DOHH2 (cell line): ENCODE measurements around the gene SLC5A12.

Experiments used
- H3F3A ChIP-seq: fragments of 200-600 bp; sonication (generic), shearing (Covaris generic); 2 replicates; pipeline ENCODE4 v1.6.0; 2016; ENCODE audit warnings: antibody characterized with exemption, mild to moderate bottlenecking; ENCODE audit not compliant: control insufficient read depth, insufficient read depth
- H3K27ac ChIP-seq: fragments of 200-600 bp; sonication (generic); 2 replicates; pipeline ENCODE4 v1.5.1; 2014; ENCODE audit warnings: low read depth, mild to moderate bottlenecking, low read length, moderate library complexity
- H3K27me3 ChIP-seq: fragments of 200-600 bp; sonication (generic); 2 replicates; pipeline ENCODE4 v1.6.1; 2014; ENCODE audit warnings: mild to moderate bottlenecking, low read length, mixed read lengths; ENCODE audit not compliant: control insufficient read depth
- H3K36me3 ChIP-seq: fragments of 200-600 bp; sonication (generic); 2 replicates; pipeline ENCODE4 v1.6.1; 2014; ENCODE audit warnings: mild to moderate bottlenecking, low read length, moderate library complexity, mixed read lengths; ENCODE audit not compliant: control insufficient read depth
- H3K4me1 ChIP-seq: fragments of 200-600 bp; sonication (generic); 2 replicates; pipeline ENCODE4 v1.6.1; 2014; ENCODE audit warnings: mild to moderate bottlenecking, low read length, mixed read lengths; ENCODE audit not compliant: control insufficient read depth
- H3K4me2 ChIP-seq: fragments of 200-600 bp; sonication (generic); 2 replicates; pipeline ENCODE4 v1.6.0; 2014; ENCODE audit warnings: mild to moderate bottlenecking, low read length, moderate library complexity
- H3K4me3 ChIP-seq: fragments of 200-600 bp; sonication (generic); 2 replicates; pipeline ENCODE4 v1.5.1; 2014; ENCODE audit warnings: mild to moderate bottlenecking, low read length, mixed read lengths
- H3K79me2 ChIP-seq: fragments of 200-600 bp; sonication (generic); 2 replicates; pipeline ENCODE4 v1.6.1; 2014; ENCODE audit warnings: mild to moderate bottlenecking, low read length, mixed read lengths; ENCODE audit not compliant: control insufficient read depth
- H3K9me2 ChIP-seq: fragments of 200-600 bp; sonication (generic); replicated peaks from 2 replicates; pipeline ENCODE4 v1.6.1; 2014; ENCODE audit warnings: mild to moderate bottlenecking, low read length, mixed read lengths; ENCODE audit not compliant: control insufficient read depth
- H3K9me3 ChIP-seq: fragments of 200-600 bp; sonication (generic); 2 replicates; pipeline ENCODE4 v1.6.1; 2014; ENCODE audit warnings: antibody characterized with exemption, low read length, mixed read lengths; ENCODE audit not compliant: control insufficient read depth, insufficient read depth
- H4K20me1 ChIP-seq: fragments of 200-600 bp; sonication (generic); 2 replicates; pipeline ENCODE4 v1.6.0; 2014; ENCODE audit warnings: low read depth, mild to moderate bottlenecking, antibody characterized with exemption, low read length, moderate library complexity; ENCODE audit not compliant: control insufficient read depth, insufficient read depth
- EZH2phosphoT487 ChIP-seq: fragments of 200-600 bp; sonication (generic); IDR thresholded peaks from 2 replicates; pipeline ENCODE4 v1.6.1; 2017; ENCODE audit warnings: borderline replicate concordance, mild to moderate bottlenecking, antibody characterized with exemption, low read length, moderate library complexity, mixed read lengths
- TF ChIP-seq, protein P1 (sequence below): fragments of 200-600 bp; sonication (generic); IDR thresholded peaks from one replicate; pipeline ENCODE4 v1.5.1; 2014; ENCODE audit warnings: antibody characterized with exemption, mild to moderate bottlenecking, low read depth, low read length; ENCODE audit not compliant: poor library complexity, severe bottlenecking

Gene SLC5A12

DNA sequence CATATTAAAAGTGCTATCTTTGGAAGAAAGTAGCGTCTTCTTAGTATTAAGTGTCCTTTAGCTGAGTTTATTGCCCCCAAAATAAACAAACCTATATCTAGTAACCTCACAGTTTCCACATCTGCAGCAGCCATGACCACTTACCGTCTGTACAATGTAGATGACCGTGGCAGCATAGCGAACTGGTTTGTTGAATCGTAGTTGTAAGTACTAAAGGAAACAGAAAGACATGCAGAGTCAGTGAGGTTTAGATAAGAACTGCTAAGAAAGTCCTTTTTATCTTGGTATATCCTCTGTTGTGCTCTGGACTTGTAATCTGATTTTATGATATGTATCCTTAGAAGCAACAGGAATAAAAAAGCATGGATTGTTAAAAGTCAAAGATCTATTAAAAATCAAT lies 9.4 kb downstream of the SLC5A12 start:
- H3K4me2 ChIP-seq: no peak overlapping the region

DNA sequence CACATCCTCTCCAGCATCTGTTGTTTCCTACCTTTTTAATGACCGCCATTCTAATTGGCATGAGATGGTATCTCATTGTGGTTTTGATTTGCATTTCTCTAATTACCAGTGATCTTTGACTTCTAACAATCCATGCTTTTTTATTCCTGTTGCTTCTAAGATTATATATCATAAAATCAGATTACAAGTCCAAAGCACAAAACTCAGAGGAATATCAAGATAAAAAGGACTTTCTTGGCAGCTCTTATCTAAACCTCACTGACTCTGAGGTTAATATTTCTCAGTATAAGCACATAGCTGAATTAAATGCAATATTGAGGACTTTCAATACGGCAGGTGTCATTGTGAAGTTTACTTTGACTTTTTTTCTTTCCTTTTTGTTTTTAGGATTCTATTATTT lies 11.4 kb downstream of the SLC5A12 start:
- no peak overlapping the region for H3K4me2 ChIP-seq

More for the DNA sequence above, 9.4 kb downstream of the SLC5A12 start:
- H3K9me2 ChIP-seq: no peaks in the 10 kb centered on the region
- no peak overlapping the region for H3K27ac ChIP-seq
- no peaks in the 10 kb centered on the region for H3K9me3 ChIP-seq
- no peaks in the 10 kb centered on the region; the same call in 1 of the 2 replicates for H3K27me3 ChIP-seq
- TF ChIP-seq, protein P1, sequence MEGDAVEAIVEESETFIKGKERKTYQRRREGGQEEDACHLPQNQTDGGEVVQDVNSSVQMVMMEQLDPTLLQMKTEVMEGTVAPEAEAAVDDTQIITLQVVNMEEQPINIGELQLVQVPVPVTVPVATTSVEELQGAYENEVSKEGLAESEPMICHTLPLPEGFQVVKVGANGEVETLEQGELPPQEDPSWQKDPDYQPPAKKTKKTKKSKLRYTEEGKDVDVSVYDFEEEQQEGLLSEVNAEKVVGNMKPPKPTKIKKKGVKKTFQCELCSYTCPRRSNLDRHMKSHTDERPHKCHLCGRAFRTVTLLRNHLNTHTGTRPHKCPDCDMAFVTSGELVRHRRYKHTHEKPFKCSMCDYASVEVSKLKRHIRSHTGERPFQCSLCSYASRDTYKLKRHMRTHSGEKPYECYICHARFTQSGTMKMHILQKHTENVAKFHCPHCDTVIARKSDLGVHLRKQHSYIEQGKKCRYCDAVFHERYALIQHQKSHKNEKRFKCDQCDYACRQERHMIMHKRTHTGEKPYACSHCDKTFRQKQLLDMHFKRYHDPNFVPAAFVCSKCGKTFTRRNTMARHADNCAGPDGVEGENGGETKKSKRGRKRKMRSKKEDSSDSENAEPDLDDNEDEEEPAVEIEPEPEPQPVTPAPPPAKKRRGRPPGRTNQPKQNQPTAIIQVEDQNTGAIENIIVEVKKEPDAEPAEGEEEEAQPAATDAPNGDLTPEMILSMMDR: no peak
- no peak for TF ChIP-seq EZH2phosphoT487
- H3K79me2 ChIP-seq: no peaks in the 10 kb centered on the region
- H3F3A ChIP-seq: no peaks in the 10 kb centered on the region
- no peaks in the 10 kb centered on the region for H3K36me3 ChIP-seq
- no peaks in the 10 kb centered on the region for H4K20me1 ChIP-seq
- H3K4me1 ChIP-seq: no peaks in the 10 kb centered on the region
- H3K4me3 ChIP-seq: no peak overlapping the region

DNA sequence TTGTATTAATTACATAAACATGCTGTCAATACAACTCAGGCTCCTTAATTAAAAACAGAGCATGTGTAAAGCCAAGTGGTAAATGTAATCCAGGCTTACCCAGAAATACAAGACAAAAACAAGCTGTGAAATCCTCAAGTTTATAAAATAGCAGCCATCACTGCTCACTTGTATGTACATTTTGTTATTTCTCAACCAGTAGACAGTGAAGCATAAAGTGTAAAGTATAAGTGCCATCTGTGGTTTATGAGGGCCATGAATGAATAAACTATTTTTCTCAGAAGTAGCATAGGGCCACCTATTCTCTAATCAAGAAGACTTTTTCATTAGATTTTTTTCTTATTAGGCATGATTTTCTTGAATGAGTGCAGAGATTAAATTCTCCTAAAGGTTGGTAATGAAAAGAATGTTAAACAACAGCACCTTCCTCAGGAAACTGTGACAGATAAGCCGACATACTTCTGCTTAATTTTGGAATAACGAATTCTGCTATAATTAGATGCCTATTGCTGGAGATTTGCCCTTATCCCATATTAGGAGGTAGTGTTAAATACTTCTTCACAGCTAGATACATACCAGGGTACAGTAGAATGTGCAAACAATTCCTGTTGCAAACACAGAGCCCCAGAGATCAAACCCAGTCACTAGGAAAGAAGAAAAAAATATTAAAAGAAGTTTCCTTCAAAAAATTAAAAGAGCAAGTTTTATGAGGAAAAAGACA lies 13.0 kb downstream of the SLC5A12 start:
- Histone ChIP-seq H3K36me3 (no peaks in the 10 kb centered on the region), H4K20me1 (no peaks in the 10 kb centered on the region), H3K27ac (no peak overlapping the region), H3K9me3 (no peaks in the 10 kb centered on the region), H3K4me3 (no peak overlapping the region), H3K4me1 (no peaks in the 10 kb centered on the region), H3K4me2 (no peak overlapping the region), H3F3A (no peaks in the 10 kb centered on the region), H3K79me2 (no peaks in the 10 kb centered on the region), H3K9me2 (no peaks in the 10 kb centered on the region), H3K27me3 (no peaks in the 10 kb centered on the region; the same call in 1 of the 2 replicates)
- TF ChIP-seq, protein P1: no peak
- no peak for TF ChIP-seq EZH2phosphoT487

More for the DNA sequence above, 11.4 kb downstream of the SLC5A12 start:
- H3F3A ChIP-seq: no peaks in the 10 kb centered on the region
- no peaks in the 10 kb centered on the region for H3K79me2 ChIP-seq
- no peaks in the 10 kb centered on the region for H3K9me3 ChIP-seq
- H3K36me3 ChIP-seq: no peaks in the 10 kb centered on the region
- H3K27ac ChIP-seq: no peak overlapping the region
- no peaks in the 10 kb centered on the region; the same call in 1 of the 2 replicates for H3K27me3 ChIP-seq
- TF ChIP-seq, protein P1: no peak
- no peak for TF ChIP-seq EZH2phosphoT487
- H3K4me3 ChIP-seq: no peak overlapping the region
- H4K20me1 ChIP-seq: no peaks in the 10 kb centered on the region
- no peaks in the 10 kb centered on the region for H3K4me1 ChIP-seq
- no peaks in the 10 kb centered on the region for H3K9me2 ChIP-seq
